Activated CD8-positive, alpha-beta memory T cell treated with anti-CD3 and anti-CD28 coated beads, Interleukin-2, amount 50 U/mL, for 1 hour (primary cell): ENCODE results near the gene TTLL10.
"Not testable (repeated sequence)": the region's sequence is repeated elsewhere in the genome, so short reads cannot be mapped to it uniquely, and the experiment has no call there.

Experiments used
- DNase-seq: peaks from one replicate; pipeline ENCODE4 v3.0.0-alpha.2; 2020; ENCODE audit errors: extremely low read depth

TTLL10 gene

GRCh38 chr1:1187938-1188337 lies 14.3 kb downstream of the TTLL10 start:
- no peak for DNase-seq

- DNase-seq = no peak
These were observed 15.4 kb downstream of the TTLL10 start for GRCh38 chr1:1189111-1189510.

GRCh38 chr1:1191734-1192133 lies 18.1 kb downstream of the TTLL10 start:
- no peak for DNase-seq

GRCh38 chr1:1194723-1195122 lies 21.0 kb downstream of the TTLL10 start:
- no peak for DNase-seq

GRCh38 chr1:1195726-1196125 lies 22.0 kb downstream of the TTLL10 start:
- DNase-seq = not testable (repeated sequence)

- DNase-seq = no peak
These were observed 22.9 kb downstream of the TTLL10 start for GRCh38 chr1:1196431-1197187.

GRCh38 chr1:1197188-1197500 lies 23.5 kb downstream of the TTLL10 start:
- no peak for DNase-seq

- no peak for DNase-seq
These were observed 24.1 kb downstream of the TTLL10 start for GRCh38 chr1:1197551-1198422.

GRCh38 chr1:1198423-1199140 lies 24.9 kb downstream of the TTLL10 start:
- DNase-seq = no peak

GRCh38 chr1:1199141-1199960 lies 25.7 kb downstream of the TTLL10 start:
- DNase-seq = no peak

- DNase-seq = no peak
These were observed 26.5 kb downstream of the TTLL10 start for GRCh38 chr1:1199961-1200875.

GRCh38 chr1:1200876-1201810 lies 27.5 kb downstream of the TTLL10 start:
- peak; percentile 66 for DNase-seq

GRCh38 chr1:1202831-1203560 lies 29.3 kb downstream of the TTLL10 start:
- no peak for DNase-seq

GRCh38 chr1:1203561-1204424 lies 30.1 kb downstream of the TTLL10 start:
- no peak for DNase-seq

- DNase-seq = no peak
These were observed 30.8 kb downstream of the TTLL10 start for GRCh38 chr1:1204425-1204920.

GRCh38 chr1:1204998-1205768 lies 31.5 kb downstream of the TTLL10 start:
- DNase-seq = no peak
